Choroid plexus epithelial cell (primary cell): Measurements from ENCODE around the gene CPNE8.
"Not testable (repeated sequence)": the region's sequence is repeated elsewhere in the genome, so short reads cannot be mapped to it uniquely, and the experiment has no call there.

ENCODE experiments used
- DNase-seq: peaks from one replicate; pipeline ENCODE4 v3.0.0-alpha.2; 2010; ENCODE audit warnings: low read depth
- H3K4me3 ChIP-seq: 2 replicates; pipeline ENCODE4 v1.5.1; 2011; ENCODE audit warnings: low read depth, mild to moderate bottlenecking, control low read depth, low read length, moderate library complexity
- TF ChIP-seq, protein P1 (sequence below): conservative IDR thresholded peaks from 2 replicates; pipeline ENCODE4 v1.5.1; 2011; ENCODE audit warnings: low read depth, mild to moderate bottlenecking, control low read depth, inconsistent platforms, low read length, moderate library complexity

Gene CPNE8

DNA sequence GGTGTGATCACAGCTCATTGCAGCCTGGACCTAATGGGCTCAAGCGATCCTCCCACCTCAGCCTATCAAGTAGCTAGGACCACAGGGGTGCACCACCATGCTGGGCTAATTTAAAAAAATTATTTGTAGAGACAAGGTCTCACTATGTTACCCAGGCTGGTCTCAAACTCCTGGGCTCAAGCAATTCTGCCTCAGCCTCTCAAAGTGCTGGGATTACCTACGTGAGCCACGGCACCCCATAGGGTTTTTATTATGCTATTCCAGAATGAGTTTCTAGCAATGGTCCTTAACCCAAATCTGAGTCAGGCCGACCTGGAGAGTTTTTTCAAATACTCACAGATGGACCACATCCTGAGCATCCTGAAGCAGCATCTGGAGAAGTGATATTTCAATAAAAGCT is 159.8 kb downstream of the CPNE8 start:
- DNase-seq: no peak
- TF ChIP-seq, protein P1, sequence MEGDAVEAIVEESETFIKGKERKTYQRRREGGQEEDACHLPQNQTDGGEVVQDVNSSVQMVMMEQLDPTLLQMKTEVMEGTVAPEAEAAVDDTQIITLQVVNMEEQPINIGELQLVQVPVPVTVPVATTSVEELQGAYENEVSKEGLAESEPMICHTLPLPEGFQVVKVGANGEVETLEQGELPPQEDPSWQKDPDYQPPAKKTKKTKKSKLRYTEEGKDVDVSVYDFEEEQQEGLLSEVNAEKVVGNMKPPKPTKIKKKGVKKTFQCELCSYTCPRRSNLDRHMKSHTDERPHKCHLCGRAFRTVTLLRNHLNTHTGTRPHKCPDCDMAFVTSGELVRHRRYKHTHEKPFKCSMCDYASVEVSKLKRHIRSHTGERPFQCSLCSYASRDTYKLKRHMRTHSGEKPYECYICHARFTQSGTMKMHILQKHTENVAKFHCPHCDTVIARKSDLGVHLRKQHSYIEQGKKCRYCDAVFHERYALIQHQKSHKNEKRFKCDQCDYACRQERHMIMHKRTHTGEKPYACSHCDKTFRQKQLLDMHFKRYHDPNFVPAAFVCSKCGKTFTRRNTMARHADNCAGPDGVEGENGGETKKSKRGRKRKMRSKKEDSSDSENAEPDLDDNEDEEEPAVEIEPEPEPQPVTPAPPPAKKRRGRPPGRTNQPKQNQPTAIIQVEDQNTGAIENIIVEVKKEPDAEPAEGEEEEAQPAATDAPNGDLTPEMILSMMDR: no peak
- H3K4me3 ChIP-seq: no peak overlapping the region

DNA sequence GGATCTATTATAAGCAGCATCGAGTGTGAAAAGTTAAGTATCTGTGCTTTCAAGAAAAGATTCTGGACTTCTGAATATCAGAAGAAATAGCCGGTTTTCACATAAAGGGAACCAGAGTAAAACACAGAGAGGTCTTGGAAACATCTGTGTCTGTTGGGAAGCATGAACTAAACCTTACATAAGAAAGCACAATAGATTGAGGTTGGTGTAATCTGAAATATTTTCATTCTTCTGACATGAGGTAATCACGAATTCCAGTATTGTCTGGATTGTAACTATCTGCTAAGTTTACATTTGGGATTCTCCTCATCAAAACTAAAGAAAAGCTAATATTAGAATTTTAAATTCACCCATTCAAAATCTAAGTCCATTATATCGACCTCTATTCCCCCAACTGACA is 161.3 kb downstream of the CPNE8 start:
- no peak overlapping the region for H3K4me3 ChIP-seq
- TF ChIP-seq, protein P1: no peak
- peak; percentile 12 for DNase-seq

DNA sequence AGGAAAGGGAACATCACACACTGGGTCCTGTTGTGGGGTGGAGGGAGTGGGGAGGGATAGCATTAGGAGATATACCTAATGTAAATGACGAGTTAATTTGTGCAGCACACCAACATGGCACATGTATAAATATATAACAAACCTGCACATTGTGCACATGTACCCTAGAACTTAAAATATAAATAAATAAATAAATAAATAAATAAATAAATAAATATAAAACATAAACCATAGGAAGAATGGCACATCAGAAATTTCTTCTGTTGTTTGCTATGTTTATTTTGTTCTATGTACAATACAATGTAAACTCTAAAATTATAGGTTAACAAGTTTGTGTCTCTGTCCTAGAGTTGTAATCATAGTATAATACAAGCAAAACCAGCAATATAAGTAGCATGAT is 162.9 kb downstream of the CPNE8 start:
- not testable (repeated sequence) for H3K4me3 ChIP-seq

DNA sequence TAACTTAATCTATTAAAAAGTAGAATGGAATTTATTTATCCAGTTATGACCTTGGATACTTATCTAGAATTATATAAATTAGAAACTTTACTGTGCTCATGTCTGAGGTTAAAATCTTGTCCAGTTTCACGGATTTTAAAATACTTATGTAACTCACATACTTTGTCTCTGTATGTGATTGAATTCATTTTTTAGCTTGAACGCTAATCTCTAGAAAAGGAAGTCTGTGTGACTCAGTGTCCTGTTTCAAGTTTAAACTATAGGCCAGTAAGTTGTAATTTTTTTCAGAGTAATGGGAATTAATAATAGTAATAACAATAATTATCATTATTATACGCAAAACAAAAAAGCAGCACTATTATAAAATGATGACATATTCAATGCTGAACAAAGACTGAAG is 168.6 kb downstream of the CPNE8 start:
- H3K4me3 ChIP-seq: no peak overlapping the region
- TF ChIP-seq, protein P1: no peak
- peak; percentile 6 for DNase-seq

More for the DNA sequence above, 162.9 kb downstream of the CPNE8 start:
- not testable (repeated sequence) for DNase-seq

DNA sequence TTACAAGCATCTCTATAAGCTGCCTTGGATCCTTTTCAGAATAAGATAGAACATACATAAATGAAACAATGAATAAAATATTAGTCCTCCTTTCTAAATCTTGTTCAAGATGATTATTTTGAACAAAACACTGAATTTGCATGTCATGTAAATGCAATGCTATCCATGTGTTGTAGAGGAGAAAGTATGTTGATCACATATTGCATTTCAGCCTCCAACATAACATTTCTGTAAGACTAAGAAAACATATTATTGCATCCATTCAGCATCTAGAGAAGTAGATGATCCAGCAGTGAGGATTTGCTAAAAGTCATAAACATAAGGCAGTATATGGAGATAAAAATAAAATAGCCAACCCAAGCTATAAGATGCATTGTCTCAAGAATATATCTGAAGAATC is 172.6 kb downstream of the CPNE8 start:
- H3K4me3 ChIP-seq: no peak overlapping the region
- DNase-seq: no peak
- TF ChIP-seq, protein P1: no peak

DNA sequence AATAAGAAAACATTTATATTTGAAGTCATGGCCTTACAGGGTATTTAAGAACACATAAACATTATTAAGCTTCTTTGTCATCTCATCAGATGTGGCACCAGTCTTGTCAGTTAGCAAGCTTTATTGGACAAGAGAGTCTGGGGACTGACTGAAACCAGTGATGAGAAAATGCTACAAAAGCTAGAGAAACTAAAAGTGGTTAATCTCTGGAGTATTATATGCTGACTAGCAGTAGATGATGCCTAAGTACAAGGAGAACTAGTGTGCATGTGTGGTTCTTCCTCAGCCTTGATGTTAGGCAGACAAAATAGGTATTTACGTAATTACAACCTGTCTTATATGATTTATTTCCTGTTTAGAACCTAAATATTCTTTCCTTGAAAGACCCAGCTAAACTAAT is 176.5 kb downstream of the CPNE8 start:
- DNase-seq: no peak
- TF ChIP-seq, protein P1: no peak
- no peak overlapping the region for H3K4me3 ChIP-seq

DNA sequence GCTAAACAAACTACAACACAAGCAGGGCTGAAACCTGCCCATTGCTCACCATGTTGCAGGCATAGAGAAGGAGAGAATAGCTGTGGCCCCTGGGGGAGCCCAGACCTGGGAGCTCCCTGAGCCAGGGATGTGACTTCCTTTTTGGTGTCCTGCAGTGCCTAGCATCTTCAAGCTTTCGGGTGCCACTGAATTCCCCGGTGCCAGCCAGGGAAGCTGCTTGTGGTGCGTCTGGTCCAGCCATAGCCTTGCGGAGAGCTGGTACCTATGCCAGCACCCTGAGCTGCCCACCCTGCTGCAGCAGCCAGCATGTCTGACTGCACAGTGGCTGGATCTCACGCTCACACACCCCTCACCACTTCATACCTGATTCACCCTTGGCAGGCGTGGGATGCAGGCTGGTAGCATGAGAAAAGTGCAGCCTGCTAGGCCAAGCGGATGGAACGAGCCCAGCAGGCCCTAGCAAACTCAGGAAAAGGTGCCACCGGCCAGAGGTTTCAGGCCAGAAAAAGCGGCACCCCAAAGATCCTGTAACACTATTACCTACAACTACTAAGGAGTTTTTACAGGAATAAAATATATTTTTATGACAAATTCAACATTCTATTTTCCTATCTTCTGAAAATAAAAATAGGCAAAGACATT is 183.7 kb downstream of the CPNE8 start:
- TF ChIP-seq, protein P1: no peak
- H3K4me3 ChIP-seq: no peak overlapping the region

More for the DNA sequence above, 183.7 kb downstream of the CPNE8 start:
- no peak for DNase-seq
